Posterior vena cava (tissue), 2 donors: ENCODE measurements around the gene FAM3B. TPM values are rescaled to one million over a fixed set of nuclear protein-coding genes. Genes with fewer than 3 reads are reported as not detected.

ENCODE experiments used
- DNase-seq: peaks from one replicate; pipeline ENCODE4 v3.0.0-alpha.2; 2020; ENCODE audit warnings: low spot score
- intact Hi-C, 2 donors: fragments of 100-400 bp; cut with DNase I; formaldehyde crosslinking; loops; one replicate each; pipeline versions ENCODE4 v1.14.1 to v1.14.2; 2022 to 2023
- total RNA-seq, 2 donors: library from RNA; stranded (reverse); fragmentation: NEBNext Ultra II Directional; extraction: Animal tissue kit (Norgen Biotek cat#: 25700); gene quantifications; one replicate each; pipeline ENCODE4 v1.2.1, GENCODE V29; 2021
- donor health status: DM: yes; HTN: yes; CAD: no.
- donor health status: DM: yes; HTN: yes; CAD: no.

FAM3B gene
- total RNA-seq, 2 donors from 2014 or later: 0.60 to 1.1 TPM

DNA sequence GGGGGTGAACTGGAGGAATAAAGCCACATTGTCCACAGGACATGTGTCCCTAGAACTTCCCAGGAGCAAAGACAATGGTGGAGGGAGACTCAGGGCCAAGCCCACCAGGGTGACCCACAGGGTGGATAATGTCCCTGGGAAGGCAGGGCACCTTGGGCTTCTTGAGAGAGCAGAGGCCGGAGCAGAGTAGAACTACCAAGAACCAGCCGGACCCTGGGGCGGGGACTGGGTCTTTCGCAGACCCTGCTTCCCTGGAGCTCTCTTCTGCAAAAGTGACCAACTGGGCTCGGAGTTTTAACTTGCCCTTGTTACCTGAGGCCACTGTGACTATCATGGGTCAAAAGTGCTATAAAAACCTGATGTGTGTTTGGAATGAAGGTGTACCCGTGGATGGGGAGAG is 875 bp upstream of the FAM3B start:
- no peak for DNase-seq
- intact Hi-C loops: no loop called here

DNA sequence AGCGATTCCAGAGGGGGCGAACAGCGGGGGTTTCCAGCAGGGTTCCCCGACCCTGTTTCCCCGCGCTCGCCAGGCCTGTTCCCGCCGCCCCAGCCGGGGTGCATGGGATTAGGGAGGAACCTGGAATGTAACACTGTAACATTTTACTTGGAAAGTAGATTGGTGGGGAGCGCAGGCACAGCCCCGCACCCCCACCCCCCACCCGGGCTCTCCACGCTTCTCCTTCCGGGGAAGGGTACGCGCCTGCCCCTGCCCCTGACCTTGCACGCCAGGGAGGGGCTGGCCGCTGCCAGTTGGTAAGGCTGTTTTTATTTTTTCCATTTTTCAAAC is 427 bp downstream of the FAM3B start:
- intact Hi-C loops: no loop called here
- no peak for DNase-seq

DNA sequence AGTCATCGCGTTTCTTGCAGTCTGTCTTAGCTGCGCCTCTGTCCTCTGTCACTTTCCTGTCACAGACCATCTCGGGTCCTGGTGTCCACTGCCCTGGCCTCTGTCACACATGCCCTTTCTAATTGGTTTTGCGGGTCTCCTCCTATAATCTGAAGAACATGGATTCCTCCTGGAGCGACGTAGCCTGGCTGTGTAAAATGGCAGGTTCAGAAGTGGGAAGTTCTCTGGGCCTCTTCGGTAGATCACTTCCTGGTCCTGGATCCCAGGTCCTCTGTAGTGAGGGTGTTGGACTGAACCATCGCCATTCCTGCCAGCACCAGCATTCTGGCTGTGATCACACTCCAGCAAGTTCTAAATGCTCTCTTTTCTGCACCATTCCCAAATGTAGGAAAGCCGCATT is 857 bp downstream of the FAM3B start:
- intact Hi-C loops: no loop called here
- no peak for DNase-seq

DNA sequence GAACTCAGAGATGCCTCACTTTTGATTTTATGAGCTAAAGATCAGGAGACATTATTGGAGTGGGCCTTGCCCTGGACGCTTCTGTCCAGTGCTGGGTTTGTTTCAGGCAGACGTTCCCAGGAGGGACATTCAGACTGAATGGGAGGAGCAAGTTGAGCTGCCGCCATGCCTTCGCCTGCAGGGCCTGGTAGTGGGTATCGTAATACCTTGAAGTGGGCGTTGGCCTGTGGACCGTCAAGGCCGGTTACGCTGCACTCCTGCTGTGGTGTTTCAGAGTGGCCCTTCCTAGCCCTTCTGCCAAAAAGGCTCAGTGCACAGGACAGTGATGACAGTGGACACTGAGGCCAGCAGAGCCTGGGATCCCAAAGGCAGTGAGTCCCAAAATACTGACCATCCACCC is 1.6 kb downstream of the FAM3B start:
- intact Hi-C loops: no loop called here
- DNase-seq: no peak

DNA sequence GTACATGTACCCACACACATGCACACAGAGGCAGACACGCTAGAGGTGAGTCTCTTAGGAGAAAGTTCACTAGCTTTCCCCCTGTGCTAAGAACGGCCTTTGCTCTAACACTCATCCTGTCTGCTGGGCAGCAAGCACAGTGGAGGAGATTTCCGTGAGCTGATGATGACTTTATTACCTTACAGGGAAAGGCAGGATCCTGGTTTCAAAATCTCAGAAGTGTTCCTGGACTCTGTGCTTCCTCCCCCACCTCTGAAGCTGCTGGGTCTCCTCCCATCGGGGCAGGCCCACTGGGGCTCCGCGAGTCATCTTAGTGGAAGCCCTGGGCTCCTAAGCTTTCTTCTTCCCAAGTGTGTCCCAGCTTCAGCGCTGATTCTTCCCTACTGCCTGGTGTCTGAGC is 2.7 kb downstream of the FAM3B start:
- no peak for DNase-seq
- intact Hi-C loops: no loop called here

DNA sequence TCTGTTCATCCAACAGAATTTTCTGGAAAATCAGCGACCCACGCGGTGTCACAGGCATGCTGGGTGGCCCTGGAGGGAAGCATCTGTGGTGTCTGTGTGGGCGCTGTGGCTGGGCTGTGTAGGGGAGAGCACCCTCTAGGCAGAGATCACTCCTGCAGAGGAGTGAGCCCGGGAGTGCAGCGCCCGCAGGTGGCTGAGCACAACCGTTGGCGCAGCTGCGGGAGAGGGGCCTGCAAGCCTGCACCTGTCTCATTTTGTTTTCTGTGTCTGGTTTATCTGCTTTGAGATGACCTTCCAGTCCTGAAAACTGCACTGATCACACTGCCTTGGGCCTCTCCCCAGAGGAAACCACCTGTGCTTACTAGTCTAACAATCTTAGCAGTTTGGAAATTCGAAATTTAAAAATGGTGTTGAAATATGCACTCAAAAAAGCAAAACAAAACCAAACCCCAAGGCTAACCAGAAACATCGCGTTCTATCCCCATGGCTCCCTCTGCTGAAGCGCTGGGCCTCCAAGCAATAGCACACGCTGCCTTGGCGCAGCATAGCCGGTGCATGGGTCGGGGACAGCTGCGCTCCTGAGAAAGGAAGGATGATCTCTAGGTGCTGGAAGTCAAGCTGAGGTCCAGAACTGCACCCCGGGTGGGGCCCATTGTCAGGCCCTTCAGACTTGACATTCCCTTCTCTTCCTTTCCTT is 4.8 kb downstream of the FAM3B start:
- DNase-seq: no peak
- intact Hi-C loops: no loop called here

DNA sequence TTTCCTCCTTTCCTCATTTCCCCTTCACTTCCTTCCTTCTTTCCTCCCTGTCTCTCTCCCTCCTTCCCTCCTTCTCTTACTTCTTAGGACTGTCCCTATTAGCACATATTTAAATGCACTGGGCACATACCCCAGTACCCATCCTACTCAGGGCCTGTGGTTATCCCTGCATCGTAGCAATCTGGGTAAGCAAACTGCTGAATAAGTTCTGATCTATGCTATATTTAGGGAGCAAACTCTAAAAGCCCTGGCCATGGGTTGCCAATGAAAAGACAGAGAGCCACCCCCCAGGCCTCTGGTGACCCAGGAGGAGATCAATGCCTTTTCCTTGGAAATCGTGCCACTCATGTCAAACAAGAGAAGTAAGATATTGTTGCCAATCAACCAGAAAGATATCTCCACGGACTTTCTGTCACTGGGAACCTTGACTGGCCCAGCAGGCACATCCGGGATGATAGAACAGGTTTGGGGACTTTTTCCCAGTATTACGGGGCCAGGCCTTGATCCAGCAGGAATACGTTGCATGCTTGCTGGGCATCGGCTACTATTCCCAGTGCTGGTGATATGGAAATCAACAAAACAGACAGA is 5.4 kb downstream of the FAM3B start:
- no peak for DNase-seq
- intact Hi-C loops: no loop called here

DNA sequence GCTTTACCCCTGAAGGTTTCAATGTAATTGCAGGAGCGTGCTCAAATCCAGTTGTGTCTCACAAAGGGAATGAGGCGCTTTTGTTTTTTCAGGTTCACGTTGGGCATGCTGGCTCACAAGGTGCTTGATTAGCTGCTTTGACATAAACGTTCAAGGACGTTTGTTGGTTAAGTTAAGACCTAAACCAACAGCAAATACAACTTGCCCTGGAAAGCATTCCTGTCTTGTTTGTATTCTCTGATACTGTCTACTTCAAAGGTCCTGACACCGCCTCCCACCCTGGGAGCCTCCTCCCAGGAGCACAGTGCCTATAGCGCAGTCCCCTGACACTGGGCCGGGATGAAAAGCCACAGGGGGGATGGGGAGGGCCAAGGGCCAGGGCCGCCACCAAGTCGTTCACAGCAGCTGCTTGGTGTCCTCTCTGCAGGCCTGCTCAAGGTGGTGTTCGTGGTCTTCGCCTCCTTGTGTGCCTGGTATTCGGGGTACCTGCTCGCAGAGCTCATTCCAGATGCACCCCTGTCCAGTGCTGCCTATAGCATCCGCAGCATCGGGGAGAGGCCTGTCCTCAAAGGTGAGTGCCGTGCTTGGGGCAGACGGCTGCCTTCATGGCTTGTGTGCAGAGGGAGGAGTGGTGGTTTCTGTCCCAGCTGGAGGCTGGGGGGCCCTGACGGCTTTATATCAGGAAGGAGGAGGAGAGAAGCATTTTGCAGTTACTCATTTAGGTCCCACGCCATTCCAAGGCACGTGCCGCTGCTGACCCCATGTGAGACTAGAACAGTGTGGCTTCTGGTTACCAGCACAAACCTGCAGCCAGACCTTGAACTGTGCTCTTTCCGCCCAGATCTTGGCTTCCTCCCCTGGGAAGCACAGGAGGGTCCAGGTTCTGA is 6.1 kb downstream of the FAM3B start:
- DNase-seq: no peak
- intact Hi-C loops: no loop called here

DNA sequence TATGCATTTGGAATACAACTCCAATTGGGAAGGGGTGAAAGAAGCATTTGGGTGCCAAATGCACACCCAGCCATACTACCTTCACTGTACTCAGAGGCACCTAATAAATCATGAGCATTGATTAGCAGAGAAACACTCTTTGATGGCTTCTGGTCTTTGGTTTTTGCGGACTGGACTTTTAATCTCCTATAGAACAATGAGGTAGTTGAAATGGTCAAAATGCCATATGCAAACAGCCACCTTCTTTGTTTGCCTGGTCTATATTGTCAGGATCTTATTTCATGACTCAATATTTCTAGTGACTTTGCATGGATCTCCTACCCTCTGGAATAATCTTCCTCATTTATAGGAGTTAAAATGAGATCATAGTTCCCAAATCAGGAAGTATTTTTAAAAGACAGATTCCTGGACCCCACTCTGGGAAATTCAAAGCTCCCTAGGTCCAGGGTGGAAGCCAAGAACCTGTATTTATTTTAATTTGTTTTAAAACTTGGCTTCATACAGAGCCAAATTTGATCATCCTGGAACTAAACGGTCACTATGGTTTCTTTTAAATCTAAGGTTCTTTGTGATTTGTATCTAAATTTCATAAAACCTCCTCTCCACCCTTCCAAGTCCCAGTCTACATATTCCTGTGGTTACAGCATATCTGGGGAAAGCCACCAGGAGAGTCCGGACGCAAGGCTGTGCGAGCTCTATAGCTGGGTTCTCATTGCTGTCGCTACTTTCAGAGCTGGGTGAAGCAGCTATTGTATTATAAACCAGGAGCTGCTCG is 8.7 kb downstream of the FAM3B start:
- no peak for DNase-seq
- intact Hi-C loops: no loop called here

DNA sequence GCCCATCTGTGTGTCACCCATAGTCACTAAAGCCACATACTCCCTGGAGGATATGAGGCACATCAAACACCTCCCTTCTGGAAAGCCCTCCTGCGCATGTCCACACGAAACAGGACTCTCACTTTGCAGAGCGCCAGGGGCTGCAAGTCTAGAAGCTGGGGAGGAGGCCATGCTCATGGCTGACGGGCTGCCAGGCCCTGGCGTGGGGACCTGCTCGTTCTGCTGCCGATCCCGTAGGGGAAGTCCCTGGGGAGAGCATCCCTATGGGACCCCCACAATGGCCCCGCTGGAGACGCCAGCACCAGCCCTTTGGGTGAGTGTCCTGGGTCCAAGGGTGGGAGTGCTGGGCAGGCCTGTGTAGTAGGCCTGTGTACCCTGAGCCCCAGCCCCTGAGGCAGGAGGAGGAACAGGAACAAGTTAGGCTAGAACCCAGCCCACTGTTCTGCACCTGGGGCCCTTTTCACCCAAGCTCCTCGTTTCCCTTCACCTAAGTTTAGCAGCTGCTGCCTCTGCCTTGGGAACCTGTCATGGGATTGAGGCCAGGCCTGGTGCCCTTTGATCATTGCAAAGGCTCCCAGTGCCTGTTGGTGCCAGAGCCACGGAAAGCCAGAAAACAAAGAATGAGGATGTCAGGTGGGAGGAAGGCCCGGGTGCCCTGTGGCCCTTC is 9.9 kb downstream of the FAM3B start:
- DNase-seq: no peak
- intact Hi-C loops: no loop called here

DNA sequence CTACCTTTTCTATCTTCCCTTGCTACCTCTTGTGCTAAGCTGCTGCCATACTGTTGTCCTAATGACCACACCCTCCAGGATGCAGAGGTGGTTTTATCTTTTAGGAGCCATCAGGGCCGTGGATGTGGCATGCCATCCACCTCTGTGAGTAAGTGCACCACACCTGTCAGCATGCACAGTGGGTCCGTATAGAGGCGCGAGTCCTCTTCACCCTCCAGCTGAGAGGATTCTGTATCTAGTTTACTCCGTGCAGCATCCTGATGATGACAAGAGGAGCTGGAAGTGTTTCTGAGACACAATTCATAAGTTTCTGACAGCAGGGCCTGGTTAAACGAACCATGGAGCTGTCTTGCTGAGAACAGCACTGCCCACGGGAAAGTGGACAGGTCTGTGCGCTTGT is 11.2 kb downstream of the FAM3B start:
- no peak for DNase-seq
- intact Hi-C loops: no loop called here

DNA sequence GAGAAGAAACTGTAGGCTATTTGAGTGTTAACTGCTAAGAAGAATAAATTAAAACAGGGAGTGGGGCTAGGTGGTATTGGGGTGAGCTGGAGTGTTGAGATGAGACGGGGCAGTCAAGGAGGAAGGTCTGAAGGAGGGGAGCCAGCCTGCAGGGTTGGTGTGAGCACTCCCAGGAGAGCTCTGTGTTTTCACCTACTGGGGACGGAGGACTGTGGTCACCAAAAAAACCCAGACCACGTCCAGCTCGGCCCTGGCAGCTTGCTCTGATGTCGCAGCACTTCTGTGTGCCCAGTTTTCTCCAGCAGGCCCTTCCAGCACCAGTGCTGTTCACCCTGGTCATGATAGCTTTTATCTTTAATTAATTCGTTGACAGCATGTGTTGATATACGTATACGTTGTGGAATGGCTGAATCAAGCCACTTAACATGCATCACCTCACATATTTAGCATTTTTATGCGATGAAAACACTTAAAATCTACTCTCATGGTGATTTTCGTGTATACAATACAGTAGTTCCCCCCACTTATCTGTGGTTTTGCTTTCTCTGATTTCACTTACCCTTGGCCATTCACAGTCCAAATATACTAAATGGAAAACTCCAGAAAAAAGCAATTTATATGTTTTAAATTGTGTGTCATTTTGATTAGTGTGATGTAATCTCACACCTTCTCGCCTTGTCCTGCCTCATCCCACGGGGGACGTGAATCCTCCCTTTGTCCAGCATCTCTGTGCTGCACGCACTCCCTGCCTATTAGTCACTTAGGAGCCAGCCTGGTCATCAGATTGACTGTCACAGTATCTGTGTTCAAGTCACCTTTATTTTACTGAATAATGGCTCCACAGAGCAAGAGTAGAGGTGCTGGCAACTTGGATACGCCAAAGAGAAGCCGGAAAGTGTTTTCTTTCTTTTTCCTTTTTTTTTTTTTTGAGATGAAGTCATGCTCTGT is 12.3 kb downstream of the FAM3B start:
- DNase-seq: no peak
- intact Hi-C loops: no loop called here

DNA sequence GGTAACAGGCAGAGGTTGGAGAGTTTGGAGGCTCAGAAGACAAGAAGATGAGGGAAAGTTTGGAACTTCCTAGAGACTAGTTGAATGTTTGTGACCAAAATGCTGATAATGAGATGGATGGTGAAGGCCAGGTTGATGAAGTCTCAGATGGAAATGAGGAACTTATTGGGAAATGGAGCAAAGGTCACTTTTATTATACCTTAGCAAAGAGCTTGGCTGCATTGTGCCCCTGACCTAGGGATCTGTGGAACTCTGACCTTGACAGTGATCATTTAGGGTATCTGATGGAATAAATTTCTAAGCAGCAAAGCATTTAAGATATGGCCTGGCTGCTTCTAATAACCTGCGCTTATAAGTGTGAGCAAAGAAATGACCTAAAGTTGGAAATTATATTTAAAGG is 17.2 kb downstream of the FAM3B start:
- intact Hi-C loops: no loop called here

DNA sequence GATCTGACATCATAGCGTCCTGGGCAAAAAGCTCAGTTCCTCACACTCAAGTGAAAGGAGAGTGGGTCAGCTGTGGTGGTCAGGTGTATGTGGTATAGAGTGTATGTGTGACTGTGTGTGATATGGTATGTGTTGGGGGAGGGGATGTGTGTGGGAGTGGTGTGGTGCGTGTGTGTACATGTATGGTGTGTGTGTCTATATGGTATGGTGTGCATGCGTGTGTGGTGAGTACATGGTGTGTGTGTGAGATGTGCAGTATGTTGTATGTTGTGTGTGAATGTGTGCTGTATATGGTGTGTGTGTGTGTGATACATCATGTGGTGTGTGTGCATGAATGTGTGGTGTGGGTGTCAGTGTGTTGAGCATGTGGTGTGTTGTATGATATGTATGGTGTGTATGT is 20.9 kb downstream of the FAM3B start:
- intact Hi-C loops: no loop called here
- no peak for DNase-seq

More for the DNA sequence above, 17.2 kb downstream of the FAM3B start:
- DNase-seq: no peak

DNA sequence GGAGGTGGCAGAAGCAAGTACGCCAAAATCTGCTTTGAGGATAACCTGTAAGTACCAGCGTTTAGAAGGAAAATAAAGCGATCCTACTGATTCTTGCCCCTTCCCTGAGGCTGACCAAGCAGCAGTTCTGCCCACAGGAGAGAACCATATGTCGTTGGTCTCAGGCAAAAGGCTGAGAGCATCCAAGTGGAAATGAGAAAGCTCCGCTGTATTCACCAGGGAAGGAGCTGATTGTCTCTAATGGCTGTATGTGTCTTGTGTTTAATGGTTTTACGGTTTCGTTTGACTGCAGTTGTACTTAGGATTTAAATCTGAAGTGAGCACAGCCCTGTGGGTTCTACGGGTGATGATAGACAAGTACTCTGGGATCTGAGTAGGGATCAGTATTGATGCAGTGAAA is 21.9 kb downstream of the FAM3B start:
- intact Hi-C loops: no loop called here

DNA sequence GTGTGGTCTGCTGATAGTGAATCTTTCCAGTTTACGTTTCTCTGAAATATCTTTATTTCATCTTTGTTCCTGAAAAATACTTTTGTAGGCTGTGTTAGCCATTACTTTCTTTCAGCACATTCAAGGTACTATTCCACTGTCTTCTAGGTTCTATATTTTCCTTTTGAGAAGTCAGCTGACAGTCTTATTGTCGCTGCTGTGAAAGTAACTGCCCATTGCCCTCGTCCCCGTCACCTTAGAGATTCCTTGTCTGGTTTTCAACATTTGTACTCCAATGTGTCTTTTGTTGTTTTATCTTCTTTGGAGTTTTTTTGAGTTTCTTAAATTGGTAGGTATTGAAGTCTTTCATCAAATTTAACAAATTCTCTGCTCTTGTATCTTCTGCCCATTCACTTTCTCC is 25.4 kb downstream of the FAM3B start:
- intact Hi-C loops: no loop called here
- no peak for DNase-seq

More for the DNA sequence above, 21.9 kb downstream of the FAM3B start:
- no peak for DNase-seq

DNA sequence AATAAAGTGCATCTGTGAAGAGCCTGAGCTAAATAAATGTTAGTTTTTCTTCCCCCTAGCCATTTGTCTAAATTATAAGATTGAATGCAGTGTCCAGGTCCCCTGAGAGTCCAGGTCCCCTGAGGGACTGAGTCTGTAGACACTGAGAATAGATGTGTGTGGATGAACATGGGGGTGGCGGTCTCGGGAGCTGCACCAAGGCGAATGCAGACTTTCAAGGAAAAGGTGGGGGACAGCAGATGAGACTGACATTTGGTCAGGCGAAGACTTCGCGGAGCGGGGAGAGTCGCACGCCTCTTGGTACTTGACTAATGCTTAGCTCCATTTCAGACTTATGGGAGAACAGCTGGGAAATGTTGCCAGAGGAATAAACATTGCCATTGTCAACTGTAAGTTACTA is 27.5 kb downstream of the FAM3B start:
- intact Hi-C loops: no loop called here
- DNase-seq: no peak

DNA sequence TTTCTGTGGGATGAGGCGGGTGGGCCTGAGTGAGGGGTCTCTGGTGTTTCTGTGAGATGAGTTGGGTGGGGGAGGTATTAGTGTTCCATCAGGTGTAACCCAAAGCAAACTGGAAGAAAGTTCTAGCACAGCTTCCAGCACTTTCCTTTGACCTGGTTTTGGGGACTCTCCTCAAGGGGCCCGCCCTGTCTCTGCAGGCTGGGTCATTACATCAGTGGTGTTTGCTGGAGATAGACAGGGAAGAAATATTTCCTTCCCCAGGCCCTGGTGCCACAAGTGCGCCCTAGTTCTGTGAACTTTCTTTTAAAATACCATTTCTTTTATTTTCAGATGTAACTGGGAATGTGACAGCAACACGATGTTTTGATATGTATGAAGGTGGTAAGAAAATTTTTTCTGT is 28.8 kb downstream of the FAM3B start:
- intact Hi-C loops: no loop called here
- no peak for DNase-seq
